SK-N-MC (cell line): ENCODE data around the gene CLDN16.

Experiments used
- DNase-seq: peaks from one replicate; pipeline ENCODE4 v3.0.0-alpha.2; 2011; ENCODE audit warnings: low read depth, low spot score
- H3K27ac ChIP-seq: fragments of 200-600 bp; sonication (generic); 2 replicates; pipeline ENCODE4 v1.5.1; 2016; ENCODE audit warnings: mixed run types
- H3K36me3 ChIP-seq: fragments of 200-600 bp; sonication (generic); 2 replicates; pipeline ENCODE4 v1.6.1; 2017; ENCODE audit warnings: antibody characterized with exemption, low read length, mixed read lengths; ENCODE audit not compliant: insufficient read depth
- H3K4me3 ChIP-seq: fragments of 200-600 bp; sonication (generic); 2 replicates; pipeline ENCODE4 v1.5.1; 2016
- H3K9ac ChIP-seq: fragments of 200-600 bp; sonication (generic); 2 replicates; pipeline ENCODE4 v1.8.0; 2017; ENCODE audit warnings: mixed run types, mixed read lengths; ENCODE audit not compliant: insufficient read length
- H3K9me3 ChIP-seq: fragments of 200-600 bp; sonication (generic); 2 replicates; pipeline ENCODE4 v1.6.1; 2017; ENCODE audit warnings: low read depth, mild to moderate bottlenecking, antibody characterized with exemption, low read length, moderate library complexity, mixed read lengths
- EZH2 ChIP-seq: fragments of 200-600 bp; sonication (generic); IDR thresholded peaks from one replicate; pipeline ENCODE4 v1.6.1; 2017; ENCODE audit warnings: antibody characterized with exemption
- FOXP2 ChIP-seq: optimal IDR thresholded peaks from 2 replicates; pipeline ENCODE3; 2011; ENCODE audit warnings: mild to moderate bottlenecking, moderate library complexity; ENCODE audit not compliant: insufficient read depth; ENCODE audit errors: extremely low read length, control extremely low read depth
- POLR2AphosphoS5 ChIP-seq: IDR thresholded peaks from 2 replicates; pipeline ENCODE4 v1.6.1; 2012; ENCODE audit warnings: mild to moderate bottlenecking, low read depth, low read length, borderline replicate concordance

The CLDN16 gene

DNA sequence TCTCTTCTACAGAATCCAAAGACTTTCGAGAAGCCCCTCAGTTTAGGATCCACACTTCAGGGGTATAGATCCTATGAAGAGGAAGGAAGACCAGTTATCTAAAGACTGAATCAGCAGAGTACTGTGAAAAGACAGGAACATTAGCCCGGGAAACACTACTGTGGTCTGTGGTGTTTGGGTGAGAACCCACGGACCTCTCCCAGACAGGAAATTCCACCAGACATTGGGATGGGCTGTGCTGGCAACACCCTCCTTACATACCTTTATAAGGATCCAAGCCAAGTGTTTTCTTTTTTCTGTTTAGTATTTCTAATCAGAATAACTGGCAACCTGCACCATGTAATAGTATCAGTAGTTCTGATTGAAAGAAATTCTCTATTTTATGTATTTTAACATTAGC lies 47.7 kb downstream of the CLDN16 start:
- H3K9ac ChIP-seq: no peak overlapping the region
- TF ChIP-seq FOXP2 (no peak), EZH2 (no peak), POLR2AphosphoS5 (no peak)
- DNase-seq: no peak
- no peak overlapping the region for H3K4me3 ChIP-seq
- no peak overlapping the region for H3K27ac ChIP-seq
- H3K9me3 ChIP-seq: no peaks in the 10 kb centered on the region; the same call in 1 of the 2 replicates
- no peaks in the 10 kb centered on the region for H3K36me3 ChIP-seq

DNA sequence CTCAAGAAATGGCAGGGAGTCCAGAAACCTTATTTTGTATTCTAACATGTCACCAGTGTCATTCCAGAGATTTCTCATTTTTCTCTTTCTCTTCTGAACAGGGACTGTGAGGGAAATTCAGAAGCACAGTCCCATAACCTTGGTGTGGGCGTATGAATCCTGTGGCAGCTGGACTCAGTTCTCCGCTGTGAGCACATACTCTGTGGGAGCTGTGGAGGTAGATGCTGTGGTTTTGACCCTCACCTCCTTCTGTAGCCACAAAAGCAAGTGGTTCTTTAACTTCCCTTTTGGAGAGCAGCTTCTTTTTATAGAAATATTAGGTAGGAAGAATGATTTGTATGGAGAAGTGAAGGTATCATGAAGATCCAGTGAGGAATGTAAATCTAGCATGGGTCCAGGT lies 48.4 kb downstream of the CLDN16 start:
- no peak for DNase-seq
- no peaks in the 10 kb centered on the region; the same call in 1 of the 2 replicates for H3K9me3 ChIP-seq
- H3K36me3 ChIP-seq: no peaks in the 10 kb centered on the region
- H3K4me3 ChIP-seq: no peak overlapping the region
- H3K9ac ChIP-seq: no peak overlapping the region
- no peak overlapping the region for H3K27ac ChIP-seq
- no peak for TF ChIP-seq POLR2AphosphoS5
- TF ChIP-seq EZH2: no peak
- TF ChIP-seq FOXP2: no peak

DNA sequence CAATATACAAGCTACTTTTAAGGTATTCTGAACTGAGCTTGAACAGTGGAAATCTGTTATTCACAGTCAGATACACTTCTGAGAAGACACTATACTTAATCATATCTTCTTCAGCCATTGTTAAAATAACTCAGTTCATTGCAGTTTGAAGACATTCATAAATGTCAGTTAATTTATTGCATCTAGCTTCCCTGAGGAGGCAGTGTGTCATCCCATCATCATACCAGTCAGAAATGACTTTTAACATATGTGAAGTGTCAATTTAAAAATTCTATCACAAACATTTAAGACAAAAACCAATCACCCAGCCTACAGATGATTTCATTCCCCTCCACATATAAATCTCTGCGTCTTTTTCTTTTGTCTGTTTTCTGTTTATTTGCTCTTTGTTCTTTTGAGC lies 54.3 kb downstream of the CLDN16 start:
- Histone ChIP-seq H3K4me3 (no peak overlapping the region), H3K9me3 (no peaks in the 10 kb centered on the region), H3K36me3 (no peaks in the 10 kb centered on the region), H3K9ac (no peak overlapping the region), H3K27ac (no peak overlapping the region)
- no peak for TF ChIP-seq EZH2
- no peak for TF ChIP-seq FOXP2
- no peak for TF ChIP-seq POLR2AphosphoS5
- DNase-seq: no peak

DNA sequence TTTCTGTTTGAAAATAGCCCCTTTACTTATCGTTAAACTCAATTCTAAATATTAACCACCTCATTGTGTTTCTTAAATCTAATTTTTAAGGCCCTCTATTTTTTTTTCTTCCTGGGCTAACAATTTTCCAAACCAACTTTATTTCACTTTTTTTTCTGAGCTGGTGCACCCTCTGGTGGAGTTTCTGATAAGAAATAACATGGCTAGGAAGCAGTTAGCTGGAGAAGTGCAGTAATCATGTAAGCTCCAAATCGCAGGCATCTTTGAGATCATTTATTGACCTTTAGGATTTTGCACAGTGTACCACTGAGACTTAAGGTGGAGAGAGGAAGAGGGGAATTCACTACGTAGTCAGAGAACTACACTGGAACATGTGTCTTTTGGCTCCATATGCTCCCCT lies 55.3 kb downstream of the CLDN16 start:
- DNase-seq: peak; percentile 73
- H3K27ac ChIP-seq: peak overlapping the region; percentile 68
- no peak overlapping the region for H3K4me3 ChIP-seq
- no peak for TF ChIP-seq POLR2AphosphoS5
- no peak for TF ChIP-seq FOXP2
- no peak for TF ChIP-seq EZH2
- H3K9me3 ChIP-seq: no peaks in the 10 kb centered on the region
- no peaks in the 10 kb centered on the region for H3K36me3 ChIP-seq
- H3K9ac ChIP-seq: peak overlapping the region; percentile 23

DNA sequence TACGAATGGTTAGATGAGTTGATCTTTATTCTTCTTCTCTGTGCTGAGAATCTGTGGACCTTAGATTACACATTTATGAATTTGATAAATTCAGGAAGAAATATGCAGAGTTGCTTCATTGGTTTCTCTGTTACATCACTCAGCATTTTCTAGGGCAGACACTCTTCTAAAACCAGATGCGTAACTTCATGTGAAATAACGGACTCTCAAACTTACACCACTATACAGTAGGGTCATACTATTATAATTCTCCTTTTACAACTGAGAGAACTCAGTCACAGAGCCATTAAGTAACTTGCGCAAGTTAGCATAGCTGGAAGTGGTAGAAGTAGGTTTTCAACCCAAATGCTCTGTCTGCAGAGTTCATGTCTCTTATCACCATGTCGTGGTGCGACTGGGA lies 56.0 kb downstream of the CLDN16 start:
- Histone ChIP-seq H3K9ac (peak overlapping the region; percentile 23), H3K27ac (peak overlapping the region; percentile 68), H3K9me3 (no peaks in the 10 kb centered on the region), H3K36me3 (no peaks in the 10 kb centered on the region), H3K4me3 (0 out of 2 replicates have a peak overlapping the region, but pooled peaks have one; percentile 2)
- DNase-seq: no peak
- TF ChIP-seq POLR2AphosphoS5 (no peak), EZH2 (no peak), FOXP2 (no peak)

DNA sequence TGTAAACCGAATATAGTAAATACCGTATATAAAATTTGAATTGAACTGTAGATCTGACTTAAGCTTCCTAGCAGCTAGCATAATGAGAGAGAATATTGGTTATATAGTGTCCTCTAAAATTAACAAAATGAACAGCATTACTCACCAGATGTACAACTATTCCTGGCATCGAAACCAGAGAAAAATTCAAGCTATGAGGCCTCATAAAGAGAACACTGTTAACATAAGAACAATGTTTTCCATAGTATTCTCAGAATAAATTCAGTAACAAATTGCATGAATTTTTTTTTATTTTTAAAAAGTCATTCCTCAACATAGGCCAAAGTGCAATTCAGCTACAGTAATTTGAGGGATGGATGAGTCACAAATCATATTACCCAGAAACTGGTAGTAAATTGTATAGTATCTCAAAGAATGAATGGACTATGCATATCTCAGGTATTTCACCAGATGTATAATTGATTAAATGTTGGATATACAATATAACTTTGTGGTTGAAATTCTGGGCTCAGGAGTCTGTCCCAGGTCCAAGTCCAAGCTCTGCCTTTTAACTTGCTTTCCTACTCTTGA lies 56.7 kb downstream of the CLDN16 start:
- Histone ChIP-seq H3K4me3 (no peak overlapping the region), H3K9ac (no peak overlapping the region), H3K36me3 (no peaks in the 10 kb centered on the region), H3K9me3 (no peaks in the 10 kb centered on the region), H3K27ac (peak overlapping the region; percentile 68)
- DNase-seq: no peak
- TF ChIP-seq FOXP2: no peak
- TF ChIP-seq EZH2: no peak
- no peak for TF ChIP-seq POLR2AphosphoS5

- Histone ChIP-seq H3K4me3 (peak overlapping the region; percentile 31; the same call in 1 of the 2 replicates), H3K9ac (peak overlapping the region; percentile 33), H3K9me3 (no peaks in the 10 kb centered on the region), H3K27ac (peak overlapping the region; percentile 63), H3K36me3 (no peaks in the 10 kb centered on the region)
- TF ChIP-seq EZH2: no peak
- no peak for TF ChIP-seq POLR2AphosphoS5
- no peak for TF ChIP-seq FOXP2
- DNase-seq: no peak
These were observed 58.8 kb downstream of the CLDN16 start for GRCh38 chr3:190446573-190447279.

- H3K27ac ChIP-seq: 0 out of 2 replicates have a peak overlapping the region, but pooled peaks have one; percentile 6
- H3K9me3 ChIP-seq: no peaks in the 10 kb centered on the region
- H3K9ac ChIP-seq: no peak overlapping the region
- TF ChIP-seq POLR2AphosphoS5 (no peak), FOXP2 (no peak), EZH2 (no peak)
- no peak for DNase-seq
- H3K36me3 ChIP-seq: no peaks in the 10 kb centered on the region
- H3K4me3 ChIP-seq: no peak overlapping the region
These were observed 60.3 kb downstream of the CLDN16 start for GRCh38 chr3:190448256-190448655.
